ENCODE results near the gene PNKD.
"Not testable (repeated sequence)": the region's sequence is repeated elsewhere in the genome, so short reads cannot be mapped to it uniquely, and the experiment has no call there.

PNKD gene

DNA sequence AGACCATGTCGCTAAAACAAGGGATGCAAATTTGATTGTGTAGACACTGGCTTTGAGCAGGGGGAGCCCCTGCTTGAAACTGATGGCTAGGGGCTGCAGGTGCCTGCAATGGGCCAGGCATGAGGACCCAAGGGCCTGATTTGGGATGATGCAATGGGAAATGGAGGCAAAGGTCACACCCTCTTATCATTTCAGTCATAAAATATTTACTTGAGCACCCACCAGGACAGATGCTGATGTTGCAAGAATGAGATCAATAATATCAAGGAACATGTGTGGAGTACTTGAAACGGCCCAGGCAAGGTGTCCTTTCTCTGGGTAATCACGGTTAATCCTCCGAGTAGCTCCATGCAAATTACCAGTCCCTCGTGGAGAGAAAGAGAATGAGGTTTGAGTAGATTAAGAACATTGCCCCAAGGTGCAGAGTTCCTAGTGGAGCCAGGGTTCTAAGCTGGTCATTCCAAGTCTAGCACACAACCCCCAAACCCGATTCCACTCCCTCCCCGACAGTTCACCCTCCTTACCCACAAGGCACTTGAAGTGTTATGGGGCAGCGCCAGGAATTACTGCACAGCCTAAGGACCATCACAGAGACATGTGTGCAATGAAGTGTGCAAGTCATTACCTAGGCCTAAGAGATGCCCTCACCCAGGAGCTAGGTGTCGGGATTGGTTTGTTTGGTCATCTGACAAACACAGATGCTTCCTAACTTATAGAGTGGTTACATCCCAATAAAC is 36.0 kb downstream of the PNKD start:
- H3K4me1 ChIP-seq (ENCODE audit: control insufficient read depth, insufficient read depth, low read length), result peaks cover 34% of the 10 kb centered on the region
- H3K4me3 ChIP-seq (ENCODE audit: low read length), result no peak overlapping the region
- no peaks in the 10 kb centered on the region for H3K9me3 ChIP-seq (ENCODE audit: control insufficient read depth, low read length)
- no peaks in the 10 kb centered on the region for H3K36me3 ChIP-seq (ENCODE audit: control insufficient read depth, insufficient read depth, low read length)
- H3K27me3 ChIP-seq (ENCODE audit: control insufficient read depth, insufficient read depth, low read length), result no peaks in the 10 kb centered on the region
- no peak overlapping the region for H3K9ac ChIP-seq (ENCODE audit: low read length)

DNA sequence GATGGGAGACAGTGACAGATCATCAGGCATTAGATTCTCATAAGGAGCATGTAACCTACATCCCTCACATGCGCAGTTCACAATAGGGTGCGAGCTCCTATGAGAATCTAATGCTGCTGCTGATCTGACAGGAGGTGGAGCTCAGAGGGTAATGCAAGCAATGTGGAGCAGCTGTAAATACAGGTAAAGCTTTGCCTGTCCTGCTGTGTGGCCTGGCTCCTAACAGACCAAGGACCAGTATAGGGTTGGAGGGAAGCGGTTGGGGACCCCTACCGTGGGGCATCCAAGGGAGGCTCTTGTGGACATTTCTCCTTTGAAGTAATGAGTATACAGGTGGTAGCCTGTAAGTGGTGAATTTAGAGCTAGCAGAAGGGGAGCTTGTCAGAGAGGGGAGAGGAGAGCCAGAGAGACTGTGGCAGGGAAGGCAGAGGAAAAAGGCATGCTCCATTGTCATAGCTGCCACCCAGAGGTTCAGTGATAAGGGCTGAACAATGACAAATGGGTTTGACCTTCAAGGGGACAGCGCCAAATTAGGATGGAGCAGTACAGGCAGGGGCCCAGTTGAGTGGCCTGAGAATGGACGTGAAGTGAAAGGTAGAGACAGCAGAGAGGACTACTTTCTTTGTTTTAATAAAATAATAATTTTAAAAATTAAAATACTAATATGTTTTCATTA is 37.2 kb downstream of the PNKD start:
- no peak overlapping the region for H3K4me3 ChIP-seq (ENCODE audit: low read length)
- no peaks in the 10 kb centered on the region for H3K9me3 ChIP-seq (ENCODE audit: control insufficient read depth, low read length)
- H3K9ac ChIP-seq (ENCODE audit: low read length), result no peak overlapping the region
- H3K27me3 ChIP-seq (ENCODE audit: control insufficient read depth, insufficient read depth, low read length), result no peaks in the 10 kb centered on the region
- H3K4me1 ChIP-seq (ENCODE audit: control insufficient read depth, insufficient read depth, low read length), result peaks cover 33% of the 10 kb centered on the region
- H3K36me3 ChIP-seq (ENCODE audit: control insufficient read depth, insufficient read depth, low read length), result no peaks in the 10 kb centered on the region

GRCh38 chr2:218310853-218311540 is 40.7 kb downstream of the PNKD start:
- Histone ChIP-seq H3K9ac (ENCODE audit: low read length) (peak overlapping the region; percentile 44), H3K4me1 (ENCODE audit: control insufficient read depth, insufficient read depth, low read length) (peaks cover 30% of the 10 kb centered on the region), H3K9me3 (ENCODE audit: control insufficient read depth, low read length) (no peaks in the 10 kb centered on the region), H3K4me3 (ENCODE audit: low read length) (no peak overlapping the region), H3K27me3 (ENCODE audit: control insufficient read depth, insufficient read depth, low read length) (no peaks in the 10 kb centered on the region), H3K36me3 (ENCODE audit: control insufficient read depth, insufficient read depth, low read length) (no peaks in the 10 kb centered on the region)

DNA sequence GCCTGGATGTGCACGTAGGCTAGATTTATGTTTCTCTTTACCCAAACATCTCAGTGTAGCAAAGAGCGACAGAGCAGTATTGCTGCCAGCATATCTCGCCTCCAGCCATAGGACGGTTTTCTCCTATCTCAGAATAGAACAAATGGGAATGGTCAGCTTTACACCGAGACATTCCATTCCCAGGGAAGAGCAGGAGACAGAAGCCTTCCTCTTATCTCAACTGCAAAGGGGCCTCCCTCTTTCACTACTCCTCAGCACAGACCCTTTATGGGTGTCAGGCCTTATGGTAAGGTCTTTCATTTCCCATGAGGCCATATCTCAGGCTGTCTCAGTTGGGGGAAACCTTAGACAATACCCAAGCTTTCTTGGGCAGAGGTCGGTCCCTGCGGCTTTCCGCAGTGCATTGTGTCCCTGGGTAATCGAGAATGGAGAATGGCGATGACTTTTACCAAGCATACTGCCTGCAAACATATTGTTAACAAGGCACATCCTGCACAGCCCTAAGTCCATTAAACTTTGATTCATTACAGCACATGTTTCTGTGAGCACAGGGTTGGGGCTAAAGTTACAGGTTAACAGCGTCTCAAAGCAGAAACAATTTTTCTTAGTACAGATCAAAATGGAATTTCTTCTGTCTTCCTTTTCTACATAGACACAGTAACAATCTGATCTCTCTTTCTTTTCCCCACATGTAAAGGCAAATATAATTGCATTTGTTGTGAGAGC is 41.4 kb downstream of the PNKD start:
- not testable (repeated sequence) for H3K36me3 ChIP-seq (ENCODE audit: control insufficient read depth, insufficient read depth, low read length); H3K4me3 ChIP-seq (ENCODE audit: low read length); H3K27me3 ChIP-seq (ENCODE audit: control insufficient read depth, insufficient read depth, low read length); H3K9me3 ChIP-seq (ENCODE audit: control insufficient read depth, low read length)
- Histone ChIP-seq H3K4me1 (ENCODE audit: control insufficient read depth, insufficient read depth, low read length) (peaks cover 33% of the 10 kb centered on the region), H3K9ac (ENCODE audit: low read length) (peak overlapping the region; percentile 47)

DNA sequence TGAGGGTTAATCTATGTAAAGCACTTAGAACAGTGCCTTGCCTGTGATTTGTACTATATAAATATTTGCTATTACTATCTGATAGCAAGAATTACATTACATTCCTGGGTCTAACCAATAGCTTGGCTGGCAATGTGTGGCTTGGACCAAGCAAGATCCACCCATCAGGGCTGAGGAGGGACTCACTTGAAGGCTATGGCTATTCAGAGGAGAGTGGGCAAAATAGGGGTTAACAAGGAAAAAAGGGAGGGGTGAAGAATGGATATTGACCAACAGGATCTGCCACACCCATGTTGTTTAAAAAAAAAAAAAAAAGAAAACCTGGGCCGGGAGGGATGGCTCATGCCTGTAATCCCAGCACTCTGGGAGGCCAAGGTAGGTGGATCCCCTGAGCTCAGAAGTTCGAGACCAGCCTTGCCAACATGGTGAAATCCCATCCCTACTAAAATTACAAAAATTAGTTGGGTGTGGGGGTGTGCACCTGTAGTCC is 42.0 kb downstream of the PNKD start:
- Histone ChIP-seq H3K4me3 (ENCODE audit: low read length) (no peak overlapping the region), H3K4me1 (ENCODE audit: control insufficient read depth, insufficient read depth, low read length) (peaks cover 39% of the 10 kb centered on the region), H3K9me3 (ENCODE audit: control insufficient read depth, low read length) (no peaks in the 10 kb centered on the region), H3K9ac (ENCODE audit: low read length) (no peak overlapping the region), H3K36me3 (ENCODE audit: control insufficient read depth, insufficient read depth, low read length) (no peaks in the 10 kb centered on the region), H3K27me3 (ENCODE audit: control insufficient read depth, insufficient read depth, low read length) (no peaks in the 10 kb centered on the region)

DNA sequence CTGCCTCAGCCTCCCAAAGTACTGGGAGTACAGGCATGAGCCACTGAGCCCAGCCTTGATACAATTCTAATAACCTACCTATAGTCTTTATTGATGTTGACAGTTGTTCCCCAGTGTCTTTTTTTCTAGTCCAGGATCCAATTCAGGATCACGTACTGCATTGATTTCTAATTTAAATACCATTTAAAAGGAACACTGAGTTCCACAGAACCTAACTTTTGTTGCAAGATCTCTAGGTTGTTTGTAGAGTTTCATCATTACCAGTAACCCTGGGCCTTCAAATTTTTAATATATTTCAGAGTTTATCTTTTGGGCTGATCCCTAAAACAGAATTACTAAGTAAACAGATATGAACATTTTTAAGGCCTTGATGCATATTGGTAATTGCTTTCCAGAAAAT is 43.0 kb downstream of the PNKD start:
- Histone ChIP-seq H3K9me3 (ENCODE audit: control insufficient read depth, low read length) (no peaks in the 10 kb centered on the region), H3K4me1 (ENCODE audit: control insufficient read depth, insufficient read depth, low read length) (peaks cover 35% of the 10 kb centered on the region), H3K27me3 (ENCODE audit: control insufficient read depth, insufficient read depth, low read length) (no peaks in the 10 kb centered on the region), H3K36me3 (ENCODE audit: control insufficient read depth, insufficient read depth, low read length) (no peaks in the 10 kb centered on the region), H3K9ac (ENCODE audit: low read length) (no peak overlapping the region), H3K4me3 (ENCODE audit: low read length) (no peak overlapping the region)

DNA sequence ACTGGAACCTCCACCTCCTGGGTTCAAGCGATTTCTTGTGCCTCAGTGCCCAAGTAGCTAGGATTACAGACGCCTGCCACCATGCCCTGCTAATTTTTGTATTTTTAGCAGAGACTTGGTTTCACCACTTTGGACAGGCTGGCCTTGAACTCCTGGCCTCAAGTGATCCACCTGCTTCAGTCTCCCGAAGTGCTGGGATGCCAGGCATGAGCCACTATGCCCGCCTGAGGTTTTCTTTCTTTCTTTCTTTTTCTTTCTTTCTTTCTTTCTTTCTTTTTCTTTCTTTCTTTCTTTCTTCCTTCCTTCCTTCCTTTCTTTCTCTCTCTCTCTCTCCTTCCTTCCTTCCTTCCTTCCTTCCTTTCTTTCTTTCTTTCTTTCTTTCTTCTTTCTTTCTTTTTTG is 44.4 kb downstream of the PNKD start:
- H3K9me3 ChIP-seq (ENCODE audit: control insufficient read depth, low read length); H3K9ac ChIP-seq (ENCODE audit: low read length); H3K27me3 ChIP-seq (ENCODE audit: control insufficient read depth, insufficient read depth, low read length); H3K4me3 ChIP-seq (ENCODE audit: low read length); H3K36me3 ChIP-seq (ENCODE audit: control insufficient read depth, insufficient read depth, low read length): not testable (repeated sequence)
- H3K4me1 ChIP-seq (ENCODE audit: control insufficient read depth, insufficient read depth, low read length), result peaks cover 35% of the 10 kb centered on the region

DNA sequence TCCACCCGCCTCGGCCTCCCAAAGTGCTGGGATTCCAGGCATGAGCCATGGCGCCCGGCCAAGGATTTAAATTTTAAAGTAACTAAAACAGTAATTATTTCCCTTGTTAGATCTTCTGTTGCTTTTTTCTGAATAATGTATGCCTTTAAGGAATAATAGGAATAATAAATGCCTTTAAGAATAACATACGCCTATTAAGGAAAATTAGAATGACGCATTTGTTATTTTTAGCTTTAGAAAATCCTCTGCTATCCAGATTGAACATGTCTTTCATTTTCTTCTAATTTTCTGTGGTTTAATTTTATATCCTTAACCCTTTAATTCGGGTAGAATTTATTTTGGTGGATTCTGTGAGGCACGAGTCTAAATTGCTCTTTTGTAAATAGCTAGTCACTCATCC is 45.1 kb downstream of the PNKD start:
- Histone ChIP-seq H3K4me1 (ENCODE audit: control insufficient read depth, insufficient read depth, low read length) (peaks cover 29% of the 10 kb centered on the region), H3K9me3 (ENCODE audit: control insufficient read depth, low read length) (no peaks in the 10 kb centered on the region), H3K4me3 (ENCODE audit: low read length) (no peak overlapping the region), H3K36me3 (ENCODE audit: control insufficient read depth, insufficient read depth, low read length) (no peaks in the 10 kb centered on the region), H3K9ac (ENCODE audit: low read length) (peak overlapping the region; percentile 18), H3K27me3 (ENCODE audit: control insufficient read depth, insufficient read depth, low read length) (no peaks in the 10 kb centered on the region)

DNA sequence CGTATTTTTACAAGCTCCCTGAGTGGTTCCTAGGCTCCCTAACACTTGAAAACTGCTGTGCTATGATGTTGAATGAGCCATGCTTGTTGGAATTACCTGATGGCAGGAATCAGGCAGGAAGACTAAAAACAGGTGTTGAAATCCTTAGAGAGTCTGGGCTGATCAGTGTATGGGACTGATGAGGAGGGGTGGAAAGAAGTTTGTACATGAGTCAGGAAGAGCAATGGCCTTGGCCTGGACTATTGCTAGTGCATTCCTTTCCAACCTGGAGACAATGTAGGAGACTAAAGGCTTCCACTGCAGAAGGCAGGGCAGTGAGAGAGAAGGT is 46.9 kb downstream of the PNKD start:
- Histone ChIP-seq H3K9me3 (ENCODE audit: control insufficient read depth, low read length) (no peaks in the 10 kb centered on the region), H3K4me3 (ENCODE audit: low read length) (no peak overlapping the region), H3K9ac (ENCODE audit: low read length) (peak overlapping the region; percentile 10), H3K4me1 (ENCODE audit: control insufficient read depth, insufficient read depth, low read length) (peaks cover 29% of the 10 kb centered on the region), H3K36me3 (ENCODE audit: control insufficient read depth, insufficient read depth, low read length) (no peaks in the 10 kb centered on the region), H3K27me3 (ENCODE audit: control insufficient read depth, insufficient read depth, low read length) (no peaks in the 10 kb centered on the region)

- Histone ChIP-seq H3K27me3 (ENCODE audit: control insufficient read depth, insufficient read depth, low read length) (no peaks in the 10 kb centered on the region), H3K9me3 (ENCODE audit: control insufficient read depth, low read length) (no peaks in the 10 kb centered on the region), H3K9ac (ENCODE audit: low read length) (no peak overlapping the region), H3K36me3 (ENCODE audit: control insufficient read depth, insufficient read depth, low read length) (no peaks in the 10 kb centered on the region), H3K4me3 (ENCODE audit: low read length) (no peak overlapping the region), H3K4me1 (ENCODE audit: control insufficient read depth, insufficient read depth, low read length) (peaks cover 34% of the 10 kb centered on the region)
Observed at GRCh38 chr2:218317835-218318234, 47.5 kb downstream of the PNKD start.

GRCh38 chr2:218318241-218318640 is 47.9 kb downstream of the PNKD start:
- Histone ChIP-seq H3K36me3 (ENCODE audit: control insufficient read depth, insufficient read depth, low read length) (no peaks in the 10 kb centered on the region), H3K9ac (ENCODE audit: low read length) (no peak overlapping the region), H3K4me3 (ENCODE audit: low read length) (no peak overlapping the region), H3K9me3 (ENCODE audit: control insufficient read depth, low read length) (no peaks in the 10 kb centered on the region), H3K4me1 (ENCODE audit: control insufficient read depth, insufficient read depth, low read length) (peaks cover 34% of the 10 kb centered on the region), H3K27me3 (ENCODE audit: control insufficient read depth, insufficient read depth, low read length) (no peaks in the 10 kb centered on the region)

Data from mucosa of stomach (tissue), 1 donor.